HG02981 (cell line): ENCODE measurements around the gene POLR1E.

Experiments
- ATAC-seq: cut with Tn5 transposase; IDR thresholded peaks from one replicate; pipeline ENCODE4 v1.9.1; 2021; ENCODE audit warnings: mild to moderate bottlenecking, moderate library complexity; ENCODE audit not compliant: unreplicated experiment

The POLR1E gene

GRCh38 chr9:37531699-37532098 is 46.0 kb downstream of the POLR1E start:
- no peak for ATAC-seq

- ATAC-seq = no peak
These were observed 48.7 kb downstream of the POLR1E start for GRCh38 chr9:37534412-37534811.

- ATAC-seq = no peak
These were observed 49.2 kb downstream of the POLR1E start for GRCh38 chr9:37534901-37535300.

- ATAC-seq = no peak
These were observed 52.4 kb downstream of the POLR1E start for GRCh38 chr9:37538099-37538498.

- no peak for ATAC-seq
These were observed 53.9 kb downstream of the POLR1E start for GRCh38 chr9:37539634-37540033.

GRCh38 chr9:37540634-37541033 is 54.9 kb downstream of the POLR1E start:
- no peak for ATAC-seq

- no peak for ATAC-seq
These were observed 55.7 kb downstream of the POLR1E start for GRCh38 chr9:37541465-37541864.

- no peak for ATAC-seq
These were observed 56.7 kb downstream of the POLR1E start for GRCh38 chr9:37542488-37542887.

GRCh38 chr9:37542895-37543294 is 57.1 kb downstream of the POLR1E start:
- ATAC-seq = no peak

- ATAC-seq = no peak
These were observed 57.7 kb downstream of the POLR1E start for GRCh38 chr9:37543468-37543867.

GRCh38 chr9:37547328-37547878 is 61.7 kb downstream of the POLR1E start:
- ATAC-seq = no peak

GRCh38 chr9:37549527-37549926 is 63.8 kb downstream of the POLR1E start:
- no peak for ATAC-seq

GRCh38 chr9:37550781-37551180 is 65.0 kb downstream of the POLR1E start:
- ATAC-seq = no peak

- no peak for ATAC-seq
These were observed 65.7 kb downstream of the POLR1E start for GRCh38 chr9:37551468-37551867.

GRCh38 chr9:37551888-37552287 is 66.1 kb downstream of the POLR1E start:
- no peak for ATAC-seq
